Measurements from ENCODE around the gene TTLL5. TPM values are rescaled to one million over a fixed set of nuclear protein-coding genes. Genes with fewer than 3 reads are reported as not detected.

Gene TTLL5
- polyA plus RNA-seq, 1 of the 3 experiments (the other 2 are of a cell fraction), result 9.6 TPM

GRCh38 chr14:75967866-75968265 is 306.8 kb downstream of the TTLL5 start:
- H3K4me1 ChIP-seq (ENCODE audit: control insufficient read depth in 1 of 2, insufficient read depth in 2 of 2, low read depth in 1 of 2, low read length in 1 of 2), result peaks cover 0 to 26% of the 10 kb centered on the region in 2 experiments; a peak in 2 of 4 replicates
- no peak overlapping the region for H3K4me3 ChIP-seq (ENCODE audit: low read depth in 2 of 2, low read length in 1 of 2)
- no peak overlapping the region for H3K9ac ChIP-seq
- no peaks in the 10 kb centered on the region for H4K20me1 ChIP-seq (ENCODE audit: insufficient read depth)
- ChIA-PET CTCF (interaction anchor here (0.7 to 6.6 kb wide), 4 partner anchors 13 to 611 kb away, joined by 3 to 57 read pairs (median 4); partner anchors contain the start of gene TGFB3), POLR2A (no interaction called here)
- no peaks in the 10 kb centered on the region for H3K27me3 ChIP-seq (ENCODE audit: insufficient read depth)
- H3K9me2 ChIP-seq, result no peaks in the 10 kb centered on the region
- H3K4me2 ChIP-seq, result no peak overlapping the region
- no peaks in the 10 kb centered on the region for H3K79me2 ChIP-seq (ENCODE audit: insufficient read depth)
- H2AFZ ChIP-seq (ENCODE audit: low read depth), result no peak overlapping the region
- TF ChIP-seq YY1 (IDR thresholded peaks at IDR 0.05; ENCODE audit: low read depth) (no peak), CTCF (IDR thresholded peaks at IDR 0.05) (no peak), ZBTB33 (IDR thresholded peaks at IDR 0.05; ENCODE audit: borderline replicate concordance, low read depth) (no peak), NRF1 (IDR thresholded peaks at IDR 0.05; ENCODE audit: low read depth, low read length) (no peak), TAF1 (IDR thresholded peaks at IDR 0.05; ENCODE audit: borderline replicate concordance, low read depth, low read length) (no peak), ELF1 (IDR thresholded peaks at IDR 0.05) (no peak), FOXJ3 (CRISPR knock-in tag; IDR thresholded peaks at IDR 0.05) (no peak), SMC3 (IDR thresholded peaks at IDR 0.05; ENCODE audit: low read depth, low read length) (no peak), RAD21 (IDR thresholded peaks at IDR 0.05; ENCODE audit: low read length) (no peak), NFIC (IDR thresholded peaks at IDR 0.05; ENCODE audit: borderline replicate concordance) (no peak), USF2 (IDR thresholded peaks at IDR 0.05; ENCODE audit: borderline replicate concordance, low read depth, low read length) (no peak), SIN3A (IDR thresholded peaks at IDR 0.05; ENCODE audit: borderline replicate concordance, low read depth, low read length) (no peak)
- no peak for DNase-seq
- H3F3A ChIP-seq (replicated peaks; ENCODE audit: insufficient read depth), result no peaks in the 10 kb centered on the region
- no peaks in the 10 kb centered on the region for H3K9me3 ChIP-seq
- 80% methylated on average over 1 of the region's 3 CpGs for WGBS (ENCODE audit: low lambda C conversion rate)
- peaks cover 0 to 6% of the 10 kb centered on the region in 2 experiments for H3K36me3 ChIP-seq (replicated peaks in 1 of 2; ENCODE audit: control insufficient read depth in 1 of 2, insufficient read depth in 2 of 2, low read length in 1 of 2)
- H3K27ac ChIP-seq (ENCODE audit: low read depth in 2 of 2, low read length in 1 of 2), result no peak overlapping the region

- Histone ChIP-seq H3K9me2 (no peaks in the 10 kb centered on the region), H3K9ac (no peak overlapping the region), H3K27me3 (ENCODE audit: insufficient read depth) (no peaks in the 10 kb centered on the region), H4K20me1 (ENCODE audit: insufficient read depth) (no peaks in the 10 kb centered on the region), H3K4me2 (no peak overlapping the region), H3K36me3 (replicated peaks in 1 of 2; ENCODE audit: control insufficient read depth in 1 of 2, insufficient read depth in 2 of 2, low read length in 1 of 2) (peaks cover 0 to 2% of the 10 kb centered on the region in 2 experiments), H2AFZ (ENCODE audit: low read depth) (no peak overlapping the region), H3K27ac (ENCODE audit: low read depth in 2 of 2, low read length in 1 of 2) (no peak overlapping the region), H3K4me1 (ENCODE audit: control insufficient read depth in 1 of 2, insufficient read depth in 2 of 2, low read depth in 1 of 2, low read length in 1 of 2) (peaks cover 0 to 29% of the 10 kb centered on the region in 2 experiments; a peak in 2 of 4 replicates), H3K9me3 (no peaks in the 10 kb centered on the region), H3K79me2 (ENCODE audit: insufficient read depth) (no peaks in the 10 kb centered on the region), H3K4me3 (ENCODE audit: low read depth in 2 of 2, low read length in 1 of 2) (no peak overlapping the region), H3F3A (replicated peaks; ENCODE audit: insufficient read depth) (no peaks in the 10 kb centered on the region)
- ChIA-PET CTCF (interaction anchor here (0.7 to 6.6 kb wide), 3 partner anchors 12 to 612 kb away, joined by 3 to 57 read pairs (median 11); partner anchors contain the start of gene TGFB3), POLR2A (no interaction called here)
- DNase-seq, result no peak
- WGBS (ENCODE audit: low lambda C conversion rate), result 68% methylated on average over 4 of the region's 4 CpGs
- TF ChIP-seq EP300 (IDR thresholded peaks at IDR 0.05; ENCODE audit: borderline replicate concordance in 1 of 2, low read depth in 1 of 2, low read length in 1 of 2) (no peak), CHD2 (IDR thresholded peaks at IDR 0.05; ENCODE audit: low read length, partially characterized antibody) (no peak)
These were observed 307.4 kb downstream of the TTLL5 start for GRCh38 chr14:75968456-75968855.

All from SK-N-SH (cell line).